Myocyte (in vitro differentiated cells): ENCODE measurements around the gene FAM120B. TPM values are rescaled to one million over a fixed set of nuclear protein-coding genes. Genes with fewer than 3 reads are reported as not detected.

Experiments used
- DNase-seq: peaks from one replicate; pipeline ENCODE4 v3.0.0-alpha.2; 2012; ENCODE audit warnings: low read depth
- microRNA-seq: library from miRNA; unstranded; fragments of <30 nt; microRNA quantifications from one replicate; pipeline ENCODE4, GENCODE V29; 2016
- total RNA-seq: library from RNA; depleted of rRNA; stranded (reverse); fragments of >200 nt; gene quantifications from 2 replicates; pipeline ENCODE4 v1.2.3, GENCODE V29; 2014

FAM120B gene
- total RNA-seq, 1 donor from 2014 or later, result 14.9 TPM

- DNase-seq, result no peak
Observed at GRCh38 chr6:170453586-170454511, 147.3 kb downstream of the FAM120B start.

GRCh38 chr6:170454512-170455285 lies 148.1 kb downstream of the FAM120B start:
- DNase-seq, result no peak

GRCh38 chr6:170455335-170455979 lies 148.9 kb downstream of the FAM120B start:
- no peak for DNase-seq

- no peak for DNase-seq
Observed at GRCh38 chr6:170456334-170456733, 149.8 kb downstream of the FAM120B start.

Small RNAs within 50 kb of the gene (microRNA-seq; reads per million reads assigned to microRNA genes)
- not detected for gene MIR4644

Other genes with a start within 250 kb of the FAM120B start
- gene DLL1, start 15.7 kb upstream of the FAM120B start, total RNA-seq, result 38.7 and 71.8 TPM in 2 replicates
- 262 and 290 TPM in 2 replicates for gene PSMB1, start 246.5 kb downstream of the FAM120B start, total RNA-seq
- gene TBP, start 247.6 kb downstream of the FAM120B start, total RNA-seq, result 9.6 and 10.7 TPM in 2 replicates